Measurements from ENCODE around the gene ALDOA.

The ALDOA gene

DNA sequence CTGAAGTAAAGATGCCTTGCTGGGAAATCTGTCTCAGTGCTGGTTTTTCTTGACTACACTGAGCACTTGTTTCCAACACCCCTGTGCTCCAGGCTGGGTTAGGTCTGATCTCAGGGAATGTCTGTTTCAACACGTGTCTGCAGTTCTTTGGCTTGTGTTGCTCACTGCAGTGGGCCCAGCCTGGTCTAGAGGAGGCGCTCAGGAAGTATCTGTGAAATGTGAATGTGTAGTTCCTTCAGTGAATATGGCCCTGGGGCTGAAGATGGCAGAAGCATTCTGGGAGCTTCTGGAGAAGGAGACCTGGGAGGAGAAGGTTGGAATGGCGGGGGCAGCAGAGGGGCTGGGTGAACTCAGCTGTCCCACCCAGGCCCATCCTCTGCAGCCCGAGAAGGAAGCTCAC lies 38.5 kb downstream of the ALDOA start:
- Histone ChIP-seq H3K4me2 (ENCODE audit: low read length) (no peak overlapping the region), H3K4me3 (ENCODE audit: low read depth, low read length) (no peak overlapping the region), H3K36me3 (ENCODE audit: control insufficient read depth, insufficient read depth, low read length) (no peaks in the 10 kb centered on the region), H3K4me1 (no peaks in the 10 kb centered on the region), H3K27me3 (ENCODE audit: control insufficient read depth, insufficient read depth, low read length) (no peaks in the 10 kb centered on the region), H2AFZ (no peak overlapping the region), H3K9ac (no peak overlapping the region), H3K27ac (no peak overlapping the region), H3K9me3 (ENCODE audit: control insufficient read depth, low read length) (no peaks in the 10 kb centered on the region), H3K79me2 (no peaks in the 10 kb centered on the region)
- TF ChIP-seq, protein P1, sequence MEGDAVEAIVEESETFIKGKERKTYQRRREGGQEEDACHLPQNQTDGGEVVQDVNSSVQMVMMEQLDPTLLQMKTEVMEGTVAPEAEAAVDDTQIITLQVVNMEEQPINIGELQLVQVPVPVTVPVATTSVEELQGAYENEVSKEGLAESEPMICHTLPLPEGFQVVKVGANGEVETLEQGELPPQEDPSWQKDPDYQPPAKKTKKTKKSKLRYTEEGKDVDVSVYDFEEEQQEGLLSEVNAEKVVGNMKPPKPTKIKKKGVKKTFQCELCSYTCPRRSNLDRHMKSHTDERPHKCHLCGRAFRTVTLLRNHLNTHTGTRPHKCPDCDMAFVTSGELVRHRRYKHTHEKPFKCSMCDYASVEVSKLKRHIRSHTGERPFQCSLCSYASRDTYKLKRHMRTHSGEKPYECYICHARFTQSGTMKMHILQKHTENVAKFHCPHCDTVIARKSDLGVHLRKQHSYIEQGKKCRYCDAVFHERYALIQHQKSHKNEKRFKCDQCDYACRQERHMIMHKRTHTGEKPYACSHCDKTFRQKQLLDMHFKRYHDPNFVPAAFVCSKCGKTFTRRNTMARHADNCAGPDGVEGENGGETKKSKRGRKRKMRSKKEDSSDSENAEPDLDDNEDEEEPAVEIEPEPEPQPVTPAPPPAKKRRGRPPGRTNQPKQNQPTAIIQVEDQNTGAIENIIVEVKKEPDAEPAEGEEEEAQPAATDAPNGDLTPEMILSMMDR (IDR thresholded peaks at IDR 0.05) = no peak

DNA sequence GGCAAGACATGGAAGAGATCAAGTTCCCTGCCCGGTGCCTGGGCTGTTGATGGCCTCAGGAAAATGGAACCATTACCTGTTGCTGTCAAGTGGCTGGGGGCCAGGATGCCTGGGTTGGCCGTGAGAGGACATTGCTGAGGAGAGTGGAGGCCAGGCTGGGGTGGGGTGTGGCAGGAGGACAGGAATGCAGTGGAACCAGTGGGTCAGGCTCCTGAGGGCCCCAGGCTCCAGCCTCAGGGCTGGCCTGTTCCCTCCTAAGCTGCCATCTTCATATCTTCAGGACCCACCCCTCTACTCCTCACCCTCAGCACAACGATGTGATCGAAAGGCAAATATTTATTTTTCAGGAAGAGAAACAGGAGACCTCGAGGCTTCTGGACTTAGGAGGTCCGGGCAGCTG lies 38.9 kb downstream of the ALDOA start:
- H3K79me2 ChIP-seq = no peaks in the 10 kb centered on the region
- no peak overlapping the region for H3K9ac ChIP-seq
- H3K27ac ChIP-seq = no peak overlapping the region
- no peaks in the 10 kb centered on the region for H3K36me3 ChIP-seq (ENCODE audit: control insufficient read depth, insufficient read depth, low read length)
- H3K27me3 ChIP-seq (ENCODE audit: control insufficient read depth, insufficient read depth, low read length) = no peaks in the 10 kb centered on the region
- H3K4me3 ChIP-seq (ENCODE audit: low read depth, low read length) = no peak overlapping the region
- no peak overlapping the region for H2AFZ ChIP-seq
- H3K4me2 ChIP-seq (ENCODE audit: low read length) = no peak overlapping the region
- no peaks in the 10 kb centered on the region for H3K4me1 ChIP-seq
- H3K9me3 ChIP-seq (ENCODE audit: control insufficient read depth, low read length) = no peaks in the 10 kb centered on the region
- TF ChIP-seq, protein P1 (IDR thresholded peaks at IDR 0.05) = no peak

DNA sequence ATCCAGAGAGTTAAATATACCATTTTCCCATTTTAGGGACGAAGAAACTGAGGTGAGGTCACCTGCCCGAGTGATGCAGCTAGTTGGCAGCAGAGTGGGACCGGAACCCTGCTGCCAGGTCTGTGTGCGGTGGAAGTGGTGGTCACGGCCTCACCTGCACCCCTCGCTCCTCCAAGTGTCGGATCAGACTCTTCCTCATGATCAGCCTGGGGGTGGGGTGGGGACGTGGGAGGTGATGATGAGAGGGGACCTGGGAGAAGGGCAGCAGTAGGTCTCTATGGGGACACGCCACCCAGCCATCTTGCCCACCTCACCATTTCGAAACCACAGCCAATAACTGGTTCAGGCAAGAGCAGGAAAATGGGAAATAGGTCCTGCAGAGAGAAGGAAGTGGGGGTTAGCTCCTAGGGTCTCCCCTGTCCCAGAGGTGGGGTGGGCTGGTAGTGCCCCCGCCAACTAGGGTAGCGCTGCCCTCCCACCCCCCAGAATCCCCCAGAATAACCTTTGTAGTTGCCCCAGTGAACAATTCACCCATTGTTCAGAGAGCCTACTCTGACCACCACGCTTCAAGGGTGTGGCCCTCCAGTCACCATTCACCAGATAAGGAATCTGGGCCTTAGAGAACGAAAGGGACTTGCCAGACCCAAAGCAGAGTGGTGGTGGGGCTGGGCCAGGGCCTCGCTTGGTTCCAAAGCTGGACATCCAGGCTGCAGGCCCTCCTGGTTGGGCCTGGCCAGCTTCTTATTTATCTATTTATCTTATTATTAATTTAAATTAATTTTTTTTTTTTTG lies 42.7 kb downstream of the ALDOA start:
- no peaks in the 10 kb centered on the region for H3K36me3 ChIP-seq (ENCODE audit: control insufficient read depth, insufficient read depth, low read length)
- H3K4me1 ChIP-seq = no peaks in the 10 kb centered on the region
- TF ChIP-seq, protein P1 (IDR thresholded peaks at IDR 0.05) = no peak
- no peak overlapping the region for H2AFZ ChIP-seq
- H3K79me2 ChIP-seq = no peaks in the 10 kb centered on the region
- H3K27ac ChIP-seq = no peak overlapping the region
- H3K9ac ChIP-seq = no peak overlapping the region
- no peaks in the 10 kb centered on the region for H3K27me3 ChIP-seq (ENCODE audit: control insufficient read depth, insufficient read depth, low read length)
- H3K4me3 ChIP-seq (ENCODE audit: low read depth, low read length) = no peak overlapping the region
- no peaks in the 10 kb centered on the region for H3K9me3 ChIP-seq (ENCODE audit: control insufficient read depth, low read length)
- H3K4me2 ChIP-seq (ENCODE audit: low read length) = no peak overlapping the region

GRCh38 chr16:30110661-30111060 lies 45.1 kb downstream of the ALDOA start:
- Histone ChIP-seq H3K27ac (no peak overlapping the region), H3K79me2 (no peaks in the 10 kb centered on the region)

More at GRCh38 chr16:30110661-30111060, 45.1 kb downstream of the ALDOA start:
- Histone ChIP-seq H3K4me2 (ENCODE audit: low read length) (no peak overlapping the region), H3K4me1 (no peaks in the 10 kb centered on the region), H3K9me3 (ENCODE audit: control insufficient read depth, low read length) (no peaks in the 10 kb centered on the region), H3K36me3 (ENCODE audit: control insufficient read depth, insufficient read depth, low read length) (no peaks in the 10 kb centered on the region), H3K9ac (no peak overlapping the region), H2AFZ (no peak overlapping the region), H3K4me3 (ENCODE audit: low read depth, low read length) (no peak overlapping the region), H3K27me3 (ENCODE audit: control insufficient read depth, insufficient read depth, low read length) (no peaks in the 10 kb centered on the region)
- TF ChIP-seq, protein P1 (IDR thresholded peaks at IDR 0.05) = no peak
